Heart left ventricle (tissue), 13 donors: ENCODE measurements around the gene HNF1A.

Experiments
- POLR2A ChIP-seq, 2 donors: fragments of 450-650 bp; IDR thresholded peaks; one replicate each; pipeline ENCODE4 v1.6.1; 2017; ENCODE audit warnings: antibody characterized with exemption in 2 of 2, mild to moderate bottlenecking in 2 of 2, moderate library complexity in 2 of 2
- TF ChIP-seq, protein P1 (sequence below), 12 donors: fragments of 200-600 bp; sonication (generic) in 4 of 12; IDR thresholded peaks; one replicate each; pipeline versions ENCODE4 v1.5.0 to v1.8.0; 2018 to 2022; ENCODE audit warnings: antibody characterized with exemption in 12 of 12, mild to moderate bottlenecking in 5 of 12
- donor health status: ischemic (EF 13 %, LVEDD 7.1; RV severe dilation, severe dysfunction).
- donor health status: DM: no; HTN: yes; CAD: no.
- donor health status: DM: no; HTN: no; CAD: no.
- donor health status: ischemic (EF 25% LVEDD 6.9; RV normal size, moderate dysfunction).
- donor health status: ischemic (EF 25% LVEDD 5.7; RV mildly dilated, moderate dysfunction).
- donor health status: ischemic (EF 35%, LVEDD 5.7; RV mildly dilated, moderate dysfunction).
- donor health status: nonischemic (EF 11% LVEDD 7.7; RV severe dilation, severe dysfunction).
- donor health status: DM: yes; HTN: yes; CAD: no.
- donor health status: PGD.
- donor health status: ischemic (EF 29% LVEDD 5.4; RV normal size, mild dysfunction).
- donor health status: nonischemic (EF 23%, LVEDD 6.1; RV moderate dilation, normal function).

DNA sequence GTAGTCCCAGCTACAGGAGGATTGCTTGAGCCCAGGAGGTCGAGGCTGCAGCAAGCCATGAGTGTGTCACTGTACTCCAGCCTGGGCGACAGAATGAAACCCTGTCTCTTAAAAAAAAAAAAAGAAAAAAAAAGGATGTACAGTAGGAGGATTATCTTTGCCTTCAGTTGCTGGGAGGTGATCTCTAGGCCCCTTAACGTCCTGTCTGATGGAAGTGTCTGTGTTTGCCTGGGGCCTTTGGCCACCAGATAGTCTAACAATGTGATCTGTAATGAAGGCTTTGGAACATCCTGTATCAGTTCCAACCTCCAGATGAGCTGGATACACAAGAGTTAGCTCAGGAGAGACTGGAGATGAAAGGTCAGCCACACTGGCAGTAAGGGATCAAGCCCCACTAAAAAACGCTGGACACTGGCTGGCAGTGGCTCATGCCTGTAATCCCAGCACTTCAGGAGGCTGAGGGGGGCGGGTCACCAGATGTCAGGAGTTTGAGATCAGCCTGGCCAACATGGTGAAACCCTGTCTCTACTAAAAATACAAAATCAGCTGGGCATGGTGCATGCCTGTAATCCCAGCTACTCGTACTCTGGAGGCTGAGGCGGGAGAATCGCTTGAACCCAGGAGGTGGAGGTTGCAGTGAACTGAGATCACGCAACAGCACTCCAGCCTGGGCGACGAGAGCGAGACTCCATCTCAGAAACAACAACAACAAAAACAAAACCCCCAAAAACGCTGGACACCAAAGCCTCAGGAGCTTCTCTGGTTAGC lies 19.0 kb upstream of the HNF1A start:
- TF ChIP-seq, protein P1, sequence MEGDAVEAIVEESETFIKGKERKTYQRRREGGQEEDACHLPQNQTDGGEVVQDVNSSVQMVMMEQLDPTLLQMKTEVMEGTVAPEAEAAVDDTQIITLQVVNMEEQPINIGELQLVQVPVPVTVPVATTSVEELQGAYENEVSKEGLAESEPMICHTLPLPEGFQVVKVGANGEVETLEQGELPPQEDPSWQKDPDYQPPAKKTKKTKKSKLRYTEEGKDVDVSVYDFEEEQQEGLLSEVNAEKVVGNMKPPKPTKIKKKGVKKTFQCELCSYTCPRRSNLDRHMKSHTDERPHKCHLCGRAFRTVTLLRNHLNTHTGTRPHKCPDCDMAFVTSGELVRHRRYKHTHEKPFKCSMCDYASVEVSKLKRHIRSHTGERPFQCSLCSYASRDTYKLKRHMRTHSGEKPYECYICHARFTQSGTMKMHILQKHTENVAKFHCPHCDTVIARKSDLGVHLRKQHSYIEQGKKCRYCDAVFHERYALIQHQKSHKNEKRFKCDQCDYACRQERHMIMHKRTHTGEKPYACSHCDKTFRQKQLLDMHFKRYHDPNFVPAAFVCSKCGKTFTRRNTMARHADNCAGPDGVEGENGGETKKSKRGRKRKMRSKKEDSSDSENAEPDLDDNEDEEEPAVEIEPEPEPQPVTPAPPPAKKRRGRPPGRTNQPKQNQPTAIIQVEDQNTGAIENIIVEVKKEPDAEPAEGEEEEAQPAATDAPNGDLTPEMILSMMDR (IDR thresholded peaks at IDR 0.05) = no peak
- no peak for TF ChIP-seq POLR2A (IDR thresholded peaks at IDR 0.05)
